ENCODE measurements around the gene COL20A1. TPM values are rescaled to one million over a fixed set of nuclear protein-coding genes. Genes with fewer than 3 reads are reported as not detected.

The COL20A1 gene
- total RNA-seq, 1 donor from 2014 or later: not detected

DNA sequence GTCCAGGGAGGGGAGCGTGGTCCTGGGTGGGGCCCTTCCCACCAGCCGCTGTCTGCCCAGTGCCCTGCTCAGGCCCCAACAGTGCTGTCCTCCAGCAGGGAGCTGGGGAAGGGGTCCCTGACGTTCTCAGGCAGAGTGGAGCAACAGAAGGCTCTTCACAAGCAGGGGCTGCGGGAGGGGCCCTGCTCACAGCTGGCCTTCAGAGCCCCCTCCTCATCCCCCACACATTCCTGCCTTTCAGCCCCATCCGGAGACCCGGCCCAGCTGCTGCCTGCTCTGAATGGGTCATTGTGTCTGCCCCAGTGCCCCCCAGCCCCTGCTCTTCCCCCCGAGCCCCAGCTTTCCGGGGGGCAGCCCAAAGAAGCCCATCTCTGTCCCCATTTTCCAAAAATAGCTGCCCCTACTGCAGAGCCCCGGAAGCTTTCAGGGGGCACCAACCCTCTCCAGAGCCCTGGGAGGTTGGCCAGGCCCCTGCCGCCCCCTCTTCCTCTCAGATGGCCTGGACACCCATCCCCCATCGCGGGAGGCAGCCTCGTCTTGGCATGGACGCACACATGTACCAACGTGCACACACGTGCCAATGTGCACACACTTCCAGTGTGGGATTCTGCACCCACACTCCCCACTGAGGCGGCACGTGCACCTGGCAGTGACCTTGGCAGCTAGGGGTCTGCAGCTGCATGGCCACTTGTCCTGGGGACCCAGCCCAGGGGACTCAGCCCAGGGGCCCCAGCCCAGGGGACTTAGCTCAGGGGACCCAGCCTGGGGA lies 3.7 kb downstream of the COL20A1 start:
- no peaks in the 10 kb centered on the region for H3K36me3 ChIP-seq
- peaks cover 7% of the 10 kb centered on the region for H3K27me3 ChIP-seq
- intact Hi-C loops (cut with DNase I): no loop called here
- no peak for DNase-seq (ENCODE audit: extremely low spot score in 2 of 2)
- TF ChIP-seq POLR2A (IDR thresholded peaks at IDR 0.05) (no peak), CTCF (IDR thresholded peaks at IDR 0.05) (no peak), POLR2AphosphoS5 (IDR thresholded peaks at IDR 0.05; ENCODE audit: insufficient read depth in 1 of 2, low read depth in 1 of 2) (no peak)
- no peaks in the 10 kb centered on the region for H3K4me1 ChIP-seq
- no peak overlapping the region for H3K4me3 ChIP-seq
- no peaks in the 10 kb centered on the region for H3K9me3 ChIP-seq
- no peak overlapping the region for H3K27ac ChIP-seq

- Histone ChIP-seq H3K9me3 (no peaks in the 10 kb centered on the region), H3K27me3 (peaks cover 7% of the 10 kb centered on the region), H3K36me3 (no peaks in the 10 kb centered on the region), H3K4me1 (no peaks in the 10 kb centered on the region), H3K4me3 (no peak overlapping the region), H3K27ac (no peak overlapping the region)
- no peak for TF ChIP-seq POLR2A (IDR thresholded peaks at IDR 0.05)
- no peak for TF ChIP-seq POLR2AphosphoS5 (IDR thresholded peaks at IDR 0.05; ENCODE audit: insufficient read depth in 1 of 2, low read depth in 1 of 2)
- TF ChIP-seq CTCF (IDR thresholded peaks at IDR 0.05): no peak
- no peak for DNase-seq (ENCODE audit: extremely low spot score in 2 of 2)
- intact Hi-C loops (cut with DNase I): no loop called here
Measured at GRCh38 chr20:63297371-63297781, 4.4 kb downstream of the COL20A1 start.

DNA sequence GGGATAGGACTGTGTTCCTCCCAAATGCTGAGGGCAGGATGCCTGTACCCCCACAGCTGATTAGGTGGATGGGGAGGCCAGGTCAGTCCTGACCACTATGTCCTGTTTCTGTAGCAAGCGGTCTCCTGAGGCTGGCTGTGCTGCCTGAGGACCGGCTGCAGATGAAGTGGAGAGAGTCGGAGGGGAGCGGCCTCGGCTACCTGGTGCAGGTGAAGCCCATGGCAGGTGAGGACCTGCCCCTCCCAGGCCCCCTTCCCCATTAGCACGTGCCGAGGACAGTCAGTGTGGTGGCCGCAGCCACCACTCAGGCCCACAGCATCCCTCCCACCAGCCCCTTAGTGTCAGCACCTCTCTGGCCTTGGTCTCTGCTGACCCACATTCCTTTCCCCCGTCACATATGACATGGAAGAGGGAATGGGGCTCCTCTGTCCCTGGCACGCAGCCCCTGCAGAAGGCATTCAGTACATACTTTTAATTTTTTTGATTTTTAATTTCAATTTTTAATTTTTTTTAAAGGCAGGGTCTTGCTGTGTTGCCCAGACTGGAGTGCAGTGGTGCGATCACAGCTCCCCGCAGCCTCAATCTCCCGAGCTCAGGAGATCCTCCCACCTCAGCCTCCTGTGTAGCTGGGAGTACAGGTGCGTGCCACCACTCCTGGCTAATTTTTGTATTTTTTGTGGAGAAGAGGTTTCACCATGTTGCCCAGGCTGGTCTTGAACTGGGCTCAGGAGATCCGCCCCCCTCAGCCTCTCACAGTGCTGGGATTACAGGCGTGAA lies 5.0 kb downstream of the COL20A1 start:
- TF ChIP-seq CTCF (IDR thresholded peaks at IDR 0.05) (no peak), POLR2A (IDR thresholded peaks at IDR 0.05) (no peak), POLR2AphosphoS5 (IDR thresholded peaks at IDR 0.05; ENCODE audit: insufficient read depth in 1 of 2, low read depth in 1 of 2) (no peak)
- Histone ChIP-seq H3K36me3 (no peaks in the 10 kb centered on the region), H3K27me3 (peaks cover 7% of the 10 kb centered on the region), H3K9me3 (no peaks in the 10 kb centered on the region), H3K27ac (no peak overlapping the region), H3K4me1 (no peaks in the 10 kb centered on the region), H3K4me3 (no peak overlapping the region)
- intact Hi-C loops (cut with DNase I): no loop called here
- no peak for DNase-seq (ENCODE audit: extremely low spot score in 2 of 2)

GRCh38 chr20:63298731-63299312 lies 5.8 kb downstream of the COL20A1 start:
- H3K4me1 ChIP-seq: no peaks in the 10 kb centered on the region
- TF ChIP-seq POLR2A (IDR thresholded peaks at IDR 0.05) (no peak), CTCF (IDR thresholded peaks at IDR 0.05) (no peak), POLR2AphosphoS5 (IDR thresholded peaks at IDR 0.05; ENCODE audit: insufficient read depth in 1 of 2, low read depth in 1 of 2) (no peak)

More at GRCh38 chr20:63298731-63299312, 5.8 kb downstream of the COL20A1 start:
- Histone ChIP-seq H3K36me3 (no peaks in the 10 kb centered on the region), H3K9me3 (no peaks in the 10 kb centered on the region), H3K27me3 (peaks cover 7% of the 10 kb centered on the region), H3K4me3 (no peak overlapping the region), H3K27ac (no peak overlapping the region)
- intact Hi-C loops (cut with DNase I): no loop called here
- DNase-seq (ENCODE audit: extremely low spot score in 2 of 2): no peak

Measured in vagina (tissue), 2 donors.